Measurements from ENCODE around the gene AP5B1. TPM values are rescaled to one million over a fixed set of nuclear protein-coding genes. Genes with fewer than 3 reads are reported as not detected.
"Not testable (repeated sequence)": the region's sequence is repeated elsewhere in the genome, so short reads cannot be mapped to it uniquely, and the experiment has no call there.

The AP5B1 gene
- total RNA-seq, 1 experiment from 2014 or later: 9.4 TPM

- Mint-ChIP-seq H3K36me3 (ENCODE audit: insufficient read depth in 1 of 3, low read depth in 3 of 3) (no peaks in the 10 kb centered on the region; a peak in 1 of 7 replicates), H3K4me1 (no peaks in the 10 kb centered on the region), H3K9me3 (peaks cover 7 to 23% of the 10 kb centered on the region in 2 experiments), H3K27me3 (ENCODE audit: low read depth) (peaks cover 19% of the 10 kb centered on the region), H3K27ac (no peak overlapping the region), H3K4me3 (no peak overlapping the region)
- TF ChIP-seq CTCF (conservative IDR thresholded peaks at IDR 0.05): no peak
- DNase-seq: no peak
- Histone ChIP-seq H3K9me3 (ENCODE audit: control insufficient read depth, low read depth, low read length) (no peaks in the 10 kb centered on the region), H4K8ac (replicated peaks; ENCODE audit: insufficient read length, low read depth, low read length) (no peak overlapping the region), H3K27me3 (ENCODE audit: insufficient read depth, low read length) (no peaks in the 10 kb centered on the region), H3K79me1 (ENCODE audit: insufficient read depth, low read depth, low read length, poor library complexity, severe bottlenecking) (no peaks in the 10 kb centered on the region), H3K9ac (ENCODE audit: extremely low read depth, insufficient read length, low read length) (no peak overlapping the region), H4K20me1 (ENCODE audit: control insufficient read depth, insufficient read depth, insufficient read length) (no peaks in the 10 kb centered on the region), H3K56ac (ENCODE audit: insufficient read length, low read depth, low read length) (no peak overlapping the region), H3K18ac (ENCODE audit: insufficient read length, low read depth, low read length) (no peak overlapping the region), H2AFZ (ENCODE audit: low read length) (no peak overlapping the region), H3K79me2 (ENCODE audit: insufficient read depth, low read length) (no peaks in the 10 kb centered on the region), H4K91ac (ENCODE audit: insufficient read length, low read depth, low read length) (no peak overlapping the region), H3T11ph (ENCODE audit: low read length) (no peak overlapping the region), H3K14ac (ENCODE audit: insufficient read depth, low read length) (no peak overlapping the region), H2BK15ac (ENCODE audit: low read depth, low read length) (no peak overlapping the region), H3K4me1 (ENCODE audit: insufficient read depth, low read length) (no peaks in the 10 kb centered on the region), H3K4me2 (ENCODE audit: insufficient read depth, insufficient read length, low read length) (no peak overlapping the region), H2BK5ac (ENCODE audit: insufficient read length, low read length) (no peak overlapping the region), H4K5ac (ENCODE audit: insufficient read length, low read depth, low read length) (no peak overlapping the region), H3K23me2 (ENCODE audit: insufficient read length, low read depth, low read length, poor library complexity, severe bottlenecking) (no peaks in the 10 kb centered on the region), H3K27ac (ENCODE audit: insufficient read length, low read depth, low read length) (no peak overlapping the region), H2BK12ac (ENCODE audit: insufficient read length, low read depth, low read length) (no peak overlapping the region), H3K23ac (ENCODE audit: insufficient read length, low read depth, low read length) (no peak overlapping the region), H3K4ac (ENCODE audit: low read depth, low read length) (no peak overlapping the region), H2BK120ac (ENCODE audit: low read depth, low read length, poor library complexity, severe bottlenecking) (no peak overlapping the region), H2AK5ac (ENCODE audit: insufficient read length, low read length) (no peak overlapping the region), H2BK20ac (ENCODE audit: low read depth, low read length, poor library complexity, severe bottlenecking) (no peak overlapping the region)
- no CpG with 5 or more reads among the region's 5 CpGs for WGBS (ENCODE audit: extremely low coverage, insufficient read length, low lambda C conversion rate)
These were observed 16.3 kb downstream of the AP5B1 start for GRCh38 chr11:65764434-65764833.

GRCh38 chr11:65762816-65763215 lies 18.0 kb downstream of the AP5B1 start:
- Mint-ChIP-seq H3K9me3 (peaks cover 13 to 24% of the 10 kb centered on the region in 2 experiments), H3K27me3 (ENCODE audit: low read depth) (peaks cover 19% of the 10 kb centered on the region)
- H3K23ac ChIP-seq (ENCODE audit: insufficient read length, low read depth, low read length); H4K5ac ChIP-seq (ENCODE audit: insufficient read length, low read depth, low read length); H4K8ac ChIP-seq (replicated peaks; ENCODE audit: insufficient read length, low read depth, low read length); H3K18ac ChIP-seq (ENCODE audit: insufficient read length, low read depth, low read length); H2BK120ac ChIP-seq (ENCODE audit: low read depth, low read length, poor library complexity, severe bottlenecking); H3K27ac Mint-ChIP-seq; H2AK5ac ChIP-seq (ENCODE audit: insufficient read length, low read length); H4K20me1 ChIP-seq (ENCODE audit: control insufficient read depth, insufficient read depth, insufficient read length); H3T11ph ChIP-seq (ENCODE audit: low read length); H3K23me2 ChIP-seq (ENCODE audit: insufficient read length, low read depth, low read length, poor library complexity, severe bottlenecking); H3K9ac ChIP-seq (ENCODE audit: extremely low read depth, insufficient read length, low read length); H3K56ac ChIP-seq (ENCODE audit: insufficient read length, low read depth, low read length); H3K27me3 ChIP-seq (ENCODE audit: insufficient read depth, low read length); H3K4me1 ChIP-seq (ENCODE audit: insufficient read depth, low read length); H3K4me2 ChIP-seq (ENCODE audit: insufficient read depth, insufficient read length, low read length); H3K4ac ChIP-seq (ENCODE audit: low read depth, low read length); DNase-seq; H2BK5ac ChIP-seq (ENCODE audit: insufficient read length, low read length); H2AFZ ChIP-seq (ENCODE audit: low read length); H2BK12ac ChIP-seq (ENCODE audit: insufficient read length, low read depth, low read length); H3K36me3 Mint-ChIP-seq (ENCODE audit: insufficient read depth in 1 of 3, low read depth in 3 of 3); H3K4me1 Mint-ChIP-seq; H3K79me1 ChIP-seq (ENCODE audit: insufficient read depth, low read depth, low read length, poor library complexity, severe bottlenecking); H3K27ac ChIP-seq (ENCODE audit: insufficient read length, low read depth, low read length); H2BK15ac ChIP-seq (ENCODE audit: low read depth, low read length); H3K9me3 ChIP-seq (ENCODE audit: control insufficient read depth, low read depth, low read length); H3K79me2 ChIP-seq (ENCODE audit: insufficient read depth, low read length); H3K4me3 Mint-ChIP-seq; H2BK20ac ChIP-seq (ENCODE audit: low read depth, low read length, poor library complexity, severe bottlenecking); H3K14ac ChIP-seq (ENCODE audit: insufficient read depth, low read length); H4K91ac ChIP-seq (ENCODE audit: insufficient read length, low read depth, low read length): not testable (repeated sequence)
- no CpG with 5 or more reads among the region's 29 CpGs for WGBS (ENCODE audit: extremely low coverage, insufficient read length, low lambda C conversion rate)
